Panc1 (cell line): ENCODE data around the gene TEAD2. TPM values are rescaled to one million over a fixed set of nuclear protein-coding genes. Genes with fewer than 3 reads are reported as not detected.

ENCODE experiments used
- microRNA-seq: library from miRNA; unstranded; fragments of <30 nt; microRNA quantifications from one replicate; pipeline ENCODE4 v1.1.0, GENCODE V29; 2020; ENCODE audit not compliant: unreplicated experiment
- total RNA-seq: library from RNA; stranded (reverse); gene quantifications from one replicate; pipeline ENCODE4 v1.2.1, GENCODE V29; 2021; ENCODE audit not compliant: unreplicated experiment

Gene TEAD2
- total RNA-seq, 1 experiment from 2014 or later: 31.9 TPM

Small RNA genes within 50 kb of the gene (microRNA-seq; reads per million reads assigned to microRNA genes)
- gene MIR4324: not detected

Other genes starting within 250 kb of the TEAD2 start
- gene LIN7B, start 248.0 kb downstream of the TEAD2 start, total RNA-seq: 6.4 TPM
- 1.4 TPM for gene C19orf73, start 243.3 kb downstream of the TEAD2 start, total RNA-seq
- 21.7 TPM for gene PPFIA3, start 242.9 kb downstream of the TEAD2 start, total RNA-seq
- 0.13 TPM for gene HRC, start 207.0 kb downstream of the TEAD2 start, total RNA-seq
- gene TRPM4, start 204.6 kb downstream of the TEAD2 start, total RNA-seq: 19.4 TPM
- 1.3 TPM for gene SLC6A16, start 37.2 kb downstream of the TEAD2 start, total RNA-seq
- gene CD37, start 27.0 kb downstream of the TEAD2 start, total RNA-seq: 0.33 TPM
- gene DKKL1, start 1.5 kb upstream of the TEAD2 start, total RNA-seq: 0.95 TPM
- gene KASH5, start 25.8 kb upstream of the TEAD2 start, total RNA-seq: not detected
- not detected for gene PTH2, start 61.0 kb upstream of the TEAD2 start, total RNA-seq
- gene GFY, start 63.0 kb upstream of the TEAD2 start, total RNA-seq: not detected
- 1.2 TPM for gene SLC17A7, start 79.1 kb upstream of the TEAD2 start, total RNA-seq
- gene PIH1D1, start 89.4 kb upstream of the TEAD2 start, total RNA-seq: 78.5 TPM
- gene ALDH16A1, start 90.8 kb upstream of the TEAD2 start, total RNA-seq: 19.6 TPM
- gene FLT3LG, start 111.8 kb upstream of the TEAD2 start, total RNA-seq: 1.5 TPM
- gene RPL13A, start 125.2 kb upstream of the TEAD2 start, total RNA-seq: 1,196 TPM
- gene RPS11, start 134.0 kb upstream of the TEAD2 start, total RNA-seq: 956 TPM
- gene FCGRT, start 150.2 kb upstream of the TEAD2 start, total RNA-seq: 16.7 TPM
- 3.0 TPM for gene RCN3, start 165.6 kb upstream of the TEAD2 start, total RNA-seq
- gene NOSIP, start 218.1 kb upstream of the TEAD2 start, total RNA-seq: 66.1 TPM
- gene PRRG2, start 218.9 kb upstream of the TEAD2 start, total RNA-seq: 0.64 TPM
- 22.9 TPM for gene PRR12, start 228.8 kb upstream of the TEAD2 start, total RNA-seq